ENCODE measurements around the gene DECR2.

DNA sequence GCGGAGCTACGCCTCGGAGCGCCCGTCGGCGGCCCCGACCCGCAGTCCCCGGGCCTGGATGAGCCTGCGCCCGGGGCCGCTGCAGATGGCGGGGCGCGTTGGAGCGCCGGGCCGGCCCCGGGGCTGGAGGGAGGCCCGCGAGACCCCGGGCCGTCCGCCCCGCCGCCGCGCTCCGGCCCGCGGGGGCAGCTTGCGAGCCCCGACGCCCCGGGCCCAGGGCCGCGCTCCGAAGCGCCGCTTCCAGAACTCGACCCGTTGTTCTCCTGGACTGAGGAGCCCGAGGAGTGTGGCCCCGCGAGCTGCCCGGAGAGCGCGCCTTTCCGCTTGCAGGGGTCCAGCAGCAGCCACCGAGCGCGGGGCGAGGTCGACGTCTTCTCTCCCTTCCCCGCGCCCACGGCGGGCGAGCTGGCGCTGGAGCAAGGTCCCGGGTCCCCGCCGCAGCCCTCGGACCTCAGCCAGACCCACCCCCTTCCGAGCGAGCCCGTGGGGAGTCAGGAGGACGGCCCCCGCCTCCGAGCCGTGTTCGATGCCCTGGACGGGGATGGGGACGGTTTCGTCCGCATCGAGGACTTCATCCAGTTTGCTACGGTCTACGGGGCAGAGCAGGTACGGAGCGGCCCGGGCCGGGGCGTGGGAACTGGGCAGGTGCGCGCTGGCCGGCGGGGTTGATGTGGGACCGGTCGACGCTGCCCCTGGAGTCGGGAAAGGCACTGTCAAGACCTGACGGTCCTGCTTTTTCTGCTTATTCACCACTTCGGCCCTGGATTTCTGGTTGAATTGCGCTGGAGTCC, 24.6 kb downstream of the DECR2 start:
- TF ChIP-seq, protein P1, sequence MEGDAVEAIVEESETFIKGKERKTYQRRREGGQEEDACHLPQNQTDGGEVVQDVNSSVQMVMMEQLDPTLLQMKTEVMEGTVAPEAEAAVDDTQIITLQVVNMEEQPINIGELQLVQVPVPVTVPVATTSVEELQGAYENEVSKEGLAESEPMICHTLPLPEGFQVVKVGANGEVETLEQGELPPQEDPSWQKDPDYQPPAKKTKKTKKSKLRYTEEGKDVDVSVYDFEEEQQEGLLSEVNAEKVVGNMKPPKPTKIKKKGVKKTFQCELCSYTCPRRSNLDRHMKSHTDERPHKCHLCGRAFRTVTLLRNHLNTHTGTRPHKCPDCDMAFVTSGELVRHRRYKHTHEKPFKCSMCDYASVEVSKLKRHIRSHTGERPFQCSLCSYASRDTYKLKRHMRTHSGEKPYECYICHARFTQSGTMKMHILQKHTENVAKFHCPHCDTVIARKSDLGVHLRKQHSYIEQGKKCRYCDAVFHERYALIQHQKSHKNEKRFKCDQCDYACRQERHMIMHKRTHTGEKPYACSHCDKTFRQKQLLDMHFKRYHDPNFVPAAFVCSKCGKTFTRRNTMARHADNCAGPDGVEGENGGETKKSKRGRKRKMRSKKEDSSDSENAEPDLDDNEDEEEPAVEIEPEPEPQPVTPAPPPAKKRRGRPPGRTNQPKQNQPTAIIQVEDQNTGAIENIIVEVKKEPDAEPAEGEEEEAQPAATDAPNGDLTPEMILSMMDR (conservative IDR thresholded peaks at IDR 0.05 in 1 of 2, IDR thresholded peaks at IDR 0.05 in 1 of 2; ENCODE audit: low read depth in 1 of 2, low read length in 2 of 2) = no peak
- TF ChIP-seq EZH2 (IDR thresholded peaks at IDR 0.05; ENCODE audit: low read length, missing control alignments) = no peak
